ENCODE data around the gene KRT13.

The KRT13 gene

GRCh38 chr17:41532947-41533570 is 27.6 kb upstream of the KRT13 start:
- no peak overlapping the region for H3K27ac ChIP-seq
- no peak for TF ChIP-seq ZFX (IDR thresholded peaks at IDR 0.05)
- TF ChIP-seq, protein P1, sequence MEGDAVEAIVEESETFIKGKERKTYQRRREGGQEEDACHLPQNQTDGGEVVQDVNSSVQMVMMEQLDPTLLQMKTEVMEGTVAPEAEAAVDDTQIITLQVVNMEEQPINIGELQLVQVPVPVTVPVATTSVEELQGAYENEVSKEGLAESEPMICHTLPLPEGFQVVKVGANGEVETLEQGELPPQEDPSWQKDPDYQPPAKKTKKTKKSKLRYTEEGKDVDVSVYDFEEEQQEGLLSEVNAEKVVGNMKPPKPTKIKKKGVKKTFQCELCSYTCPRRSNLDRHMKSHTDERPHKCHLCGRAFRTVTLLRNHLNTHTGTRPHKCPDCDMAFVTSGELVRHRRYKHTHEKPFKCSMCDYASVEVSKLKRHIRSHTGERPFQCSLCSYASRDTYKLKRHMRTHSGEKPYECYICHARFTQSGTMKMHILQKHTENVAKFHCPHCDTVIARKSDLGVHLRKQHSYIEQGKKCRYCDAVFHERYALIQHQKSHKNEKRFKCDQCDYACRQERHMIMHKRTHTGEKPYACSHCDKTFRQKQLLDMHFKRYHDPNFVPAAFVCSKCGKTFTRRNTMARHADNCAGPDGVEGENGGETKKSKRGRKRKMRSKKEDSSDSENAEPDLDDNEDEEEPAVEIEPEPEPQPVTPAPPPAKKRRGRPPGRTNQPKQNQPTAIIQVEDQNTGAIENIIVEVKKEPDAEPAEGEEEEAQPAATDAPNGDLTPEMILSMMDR (conservative IDR thresholded peaks at IDR 0.05) = no peak

- TF ChIP-seq ZFX (IDR thresholded peaks at IDR 0.05) = no peak
- TF ChIP-seq, protein P1 (conservative IDR thresholded peaks at IDR 0.05) = no peak
- no peak overlapping the region for H3K27ac ChIP-seq
These were observed 26.6 kb upstream of the KRT13 start for GRCh38 chr17:41531993-41532392.

GRCh38 chr17:41530062-41531048 is 24.9 kb upstream of the KRT13 start:
- no peak overlapping the region for H3K27ac ChIP-seq
- no peak for TF ChIP-seq ZFX (IDR thresholded peaks at IDR 0.05)
- TF ChIP-seq, protein P1 (conservative IDR thresholded peaks at IDR 0.05) = no peak

DNA sequence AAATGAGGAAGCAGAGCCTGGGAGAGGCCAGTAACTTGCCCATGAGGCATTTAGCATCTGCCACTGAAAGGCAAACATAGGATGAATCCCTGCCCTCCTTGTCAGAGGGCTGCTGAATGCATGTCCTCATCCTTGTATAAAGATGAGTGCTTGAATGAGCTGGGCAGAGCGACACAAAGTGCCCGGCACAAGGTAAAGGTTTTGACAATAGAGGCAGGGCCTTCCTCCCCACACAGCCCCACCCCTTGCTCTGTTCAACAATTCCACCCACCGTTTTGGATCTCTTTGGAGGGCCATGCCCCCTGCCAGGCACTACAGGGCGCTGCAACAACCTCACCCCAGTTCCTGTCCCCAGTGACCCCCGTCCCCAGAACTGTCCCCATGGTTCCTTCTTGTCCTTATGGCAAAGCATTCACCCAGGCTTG is 24.1 kb upstream of the KRT13 start:
- H3K27ac ChIP-seq = no peak overlapping the region
- TF ChIP-seq ZFX (IDR thresholded peaks at IDR 0.05) = no peak
- TF ChIP-seq, protein P1 (conservative IDR thresholded peaks at IDR 0.05) = no peak

GRCh38 chr17:41528959-41529353 is 23.5 kb upstream of the KRT13 start:
- TF ChIP-seq, protein P1 (conservative IDR thresholded peaks at IDR 0.05) = no peak
- TF ChIP-seq ZFX (IDR thresholded peaks at IDR 0.05) = no peak
- H3K27ac ChIP-seq = no peak overlapping the region

DNA sequence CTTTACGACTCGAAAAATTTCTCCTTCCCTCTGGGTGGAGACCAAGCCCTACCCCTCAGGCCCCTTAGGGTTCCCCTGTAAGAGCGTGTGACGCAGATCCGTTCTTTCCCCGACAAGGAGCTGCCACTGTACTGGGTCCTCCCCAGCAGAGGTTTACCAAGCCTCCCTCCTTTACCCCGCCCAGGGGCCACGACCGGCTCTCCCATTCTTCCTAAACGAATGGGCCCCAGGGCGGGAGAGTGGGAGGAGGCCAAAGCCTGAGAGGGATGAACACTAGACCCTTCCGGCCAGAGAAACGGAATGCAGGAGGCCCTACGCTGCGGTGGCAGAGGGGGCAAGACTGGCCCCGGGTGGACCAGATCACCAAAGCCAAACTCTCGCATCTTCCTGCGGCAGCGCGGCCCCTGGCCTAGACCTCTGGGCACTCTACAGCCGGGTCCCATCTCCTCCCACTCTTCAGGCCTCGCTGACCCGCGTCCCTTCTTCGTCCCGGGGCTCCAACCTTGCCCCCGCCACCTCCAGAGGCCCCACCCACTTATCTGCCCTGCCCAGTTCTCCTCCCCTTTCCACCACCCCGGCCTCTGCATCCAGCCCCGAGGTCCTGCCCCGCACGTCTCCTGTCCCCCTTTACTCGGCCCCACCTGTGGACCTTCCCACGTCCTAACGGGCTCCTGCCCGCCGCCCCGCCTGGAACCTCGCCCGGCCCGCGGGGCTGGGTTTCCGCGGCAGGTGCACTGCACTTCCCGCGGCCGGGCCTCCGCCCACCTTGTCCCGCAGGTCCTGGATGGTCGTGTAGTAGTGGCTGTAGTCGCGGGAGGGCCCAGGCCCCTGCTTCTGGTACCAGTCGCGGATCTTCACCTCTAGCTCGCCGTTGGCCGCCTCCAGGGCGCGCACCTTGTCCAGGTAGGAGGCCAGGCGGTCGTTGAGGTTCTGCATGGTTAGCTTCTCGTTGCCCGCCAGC is 21.9 kb upstream of the KRT13 start:
- no peak for TF ChIP-seq ZFX (IDR thresholded peaks at IDR 0.05)
- TF ChIP-seq, protein P1 (conservative IDR thresholded peaks at IDR 0.05) = no peak
- H3K27ac ChIP-seq = no peak overlapping the region
